GM21576 (cell line): ENCODE measurements around the gene MRPL30.
"Not testable (repeated sequence)": the region's sequence is repeated elsewhere in the genome, so short reads cannot be mapped to it uniquely, and the experiment has no call there.

ENCODE experiments used
- ATAC-seq: cut with Tn5 transposase; IDR thresholded peaks from one replicate; pipeline ENCODE4 v1.9.1; 2021; ENCODE audit warnings: mild to moderate bottlenecking, moderate library complexity; ENCODE audit not compliant: unreplicated experiment

Gene MRPL30

GRCh38 chr2:99180755-99181623 is at the start of gene MRPL30, which contains the start of gene MITD1:
Gene MRPL30 (plus strand): TSS chr2:99181184. CDS start chr2:99186204, 5,020 bp downstream.
Gene MITD1 (minus strand): TSS chr2:99181058. CDS start chr2:99180981, 77 bp downstream.
- peak; percentile 92 for ATAC-seq

GRCh38 chr2:99135044-99135556 is 45.9 kb upstream of the MRPL30 start:
- not testable (repeated sequence) for ATAC-seq

- no peak for ATAC-seq
These were observed 42.0 kb upstream of the MRPL30 start for GRCh38 chr2:99139003-99139402.

DNA sequence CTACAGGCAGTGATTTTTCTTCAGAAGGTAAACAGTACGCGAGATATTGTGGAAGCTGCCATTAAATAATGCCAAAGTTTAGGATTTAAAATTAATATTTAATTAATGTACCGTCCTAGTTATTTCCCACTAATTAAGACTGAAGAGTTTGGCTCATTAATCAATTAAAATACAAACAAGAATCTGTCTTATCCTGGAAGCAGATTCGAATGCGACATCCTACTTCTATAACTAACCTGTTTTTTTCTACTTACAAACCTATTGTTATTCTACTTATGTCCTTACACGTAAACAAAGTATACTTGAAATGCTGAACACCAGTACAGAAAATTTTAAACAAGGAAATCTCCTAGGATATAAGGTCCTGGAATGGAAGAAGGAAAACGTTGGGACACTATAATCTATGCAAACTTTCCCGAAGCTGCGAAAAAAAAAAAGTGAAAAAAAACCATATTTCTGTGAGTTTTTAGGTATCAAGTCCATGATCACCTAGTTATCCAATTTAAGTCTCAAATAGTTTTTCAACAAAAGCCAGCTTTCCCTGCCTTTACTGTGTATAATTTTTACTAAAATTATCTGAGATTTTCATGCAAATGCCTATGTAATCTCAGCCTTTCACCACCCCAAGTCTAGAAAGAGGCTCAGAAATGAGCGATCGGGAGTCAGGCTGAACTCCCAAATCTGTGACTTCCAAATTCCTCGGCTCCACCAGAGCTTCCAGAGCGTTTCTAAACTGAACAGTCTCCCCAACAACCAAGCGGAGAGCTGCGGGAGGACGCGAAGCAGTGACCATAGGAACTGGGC is 40.7 kb upstream of the MRPL30 start:
- no peak for ATAC-seq

DNA sequence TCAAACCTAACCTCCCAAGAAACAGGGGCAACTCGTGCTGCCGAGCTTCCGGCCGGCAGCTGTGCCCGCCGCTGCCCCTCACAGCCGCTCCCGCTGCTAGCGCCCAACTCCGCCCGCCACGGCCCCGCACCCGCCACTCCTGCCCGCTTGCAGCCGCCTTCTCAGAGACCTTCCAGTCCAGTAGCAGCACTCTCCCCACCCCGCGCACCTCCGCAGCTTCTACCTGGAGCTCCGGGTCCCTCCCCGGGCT is 40.2 kb upstream of the MRPL30 start:
- ATAC-seq: peak; percentile 32

DNA sequence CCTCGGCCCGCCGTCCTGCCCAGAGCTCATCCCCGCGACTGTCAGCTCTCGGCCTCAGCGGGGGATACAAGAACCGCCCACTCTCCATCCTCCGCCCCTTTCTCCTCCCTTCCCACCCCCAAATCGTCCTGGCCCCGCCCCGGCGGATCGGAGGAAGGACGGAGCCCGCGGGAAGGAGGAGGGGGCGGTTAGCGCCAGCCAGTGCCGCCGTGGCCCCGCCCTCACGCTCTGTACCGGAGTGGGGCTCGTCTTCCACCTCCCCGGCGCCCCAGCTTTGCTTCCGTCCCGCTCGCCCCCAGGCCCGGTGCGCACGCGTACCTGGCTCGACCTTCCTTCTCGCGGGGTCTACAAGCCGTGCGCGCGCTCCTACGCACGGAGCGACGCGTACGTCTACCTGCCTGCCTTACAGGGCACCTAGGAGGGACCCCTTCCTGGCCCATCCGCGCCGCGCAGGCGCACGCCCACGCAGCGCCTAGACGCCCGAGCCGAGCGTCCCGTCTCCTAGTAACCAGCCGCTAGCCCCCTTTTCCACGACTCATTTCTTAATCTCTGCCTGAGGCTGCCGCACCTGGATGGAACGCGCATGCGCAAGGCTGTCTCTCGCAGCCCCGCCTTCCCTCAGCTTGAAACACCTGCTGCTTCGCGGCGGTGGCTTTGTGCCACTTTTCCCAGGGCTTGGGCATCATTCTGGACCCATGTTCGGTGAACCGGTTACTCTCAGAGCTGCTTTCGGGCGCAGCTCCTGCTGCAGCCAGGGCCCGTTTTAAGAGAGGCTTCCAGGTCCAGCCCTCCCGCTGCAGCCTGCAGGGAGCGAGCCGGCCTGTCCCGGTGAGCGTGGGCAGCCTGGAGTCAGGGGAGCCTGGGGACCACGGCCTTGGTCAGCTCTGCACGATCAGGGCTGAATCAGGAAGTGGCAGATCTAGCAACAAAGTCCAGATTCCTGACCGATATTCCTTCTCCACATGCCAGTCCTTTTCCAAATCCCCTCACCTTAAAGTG is 39.6 kb upstream of the MRPL30 start, which contains the start of gene C2orf15:
Gene C2orf15 (plus strand): TSS at position 598 of the 999 bp plus-strand sequence. CDS start 8,852 bp downstream, outside the sequence.
- ATAC-seq: peak; percentile 82

GRCh38 chr2:99150706-99151105 is 30.3 kb upstream of the MRPL30 start:
- ATAC-seq: no peak

DNA sequence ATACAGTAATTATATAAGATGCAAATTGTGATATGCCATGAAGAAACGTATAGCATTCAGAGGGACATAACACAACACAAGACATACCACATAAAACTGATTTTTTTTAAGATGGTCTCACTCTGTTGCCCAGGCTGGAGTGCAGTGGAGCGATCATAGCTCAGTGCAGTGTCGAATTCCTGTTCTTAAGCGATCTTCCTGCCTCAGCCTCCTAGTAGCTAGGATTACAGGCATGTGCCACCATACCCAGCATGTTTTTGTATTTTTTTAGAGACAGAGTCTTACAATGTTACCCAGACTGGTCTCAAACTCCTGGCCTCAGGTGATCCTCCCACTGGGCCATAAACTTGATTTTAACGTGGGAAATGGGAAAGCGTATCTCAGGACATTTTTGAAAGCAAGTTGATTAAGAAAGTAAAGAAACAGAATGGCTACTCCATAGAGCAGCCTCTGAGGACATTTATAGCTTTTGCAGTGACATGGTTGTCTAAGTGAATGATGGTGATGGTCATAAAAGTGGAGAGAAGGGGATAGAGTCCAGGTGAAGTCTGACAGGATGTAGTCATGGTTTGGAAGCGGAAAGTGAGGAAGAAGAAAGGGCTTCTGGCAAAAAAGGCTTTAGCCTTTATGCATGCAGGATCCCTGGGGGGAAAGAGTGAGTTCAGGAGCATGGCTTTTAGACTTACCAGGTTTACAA is 28.6 kb upstream of the MRPL30 start:
- no peak for ATAC-seq

DNA sequence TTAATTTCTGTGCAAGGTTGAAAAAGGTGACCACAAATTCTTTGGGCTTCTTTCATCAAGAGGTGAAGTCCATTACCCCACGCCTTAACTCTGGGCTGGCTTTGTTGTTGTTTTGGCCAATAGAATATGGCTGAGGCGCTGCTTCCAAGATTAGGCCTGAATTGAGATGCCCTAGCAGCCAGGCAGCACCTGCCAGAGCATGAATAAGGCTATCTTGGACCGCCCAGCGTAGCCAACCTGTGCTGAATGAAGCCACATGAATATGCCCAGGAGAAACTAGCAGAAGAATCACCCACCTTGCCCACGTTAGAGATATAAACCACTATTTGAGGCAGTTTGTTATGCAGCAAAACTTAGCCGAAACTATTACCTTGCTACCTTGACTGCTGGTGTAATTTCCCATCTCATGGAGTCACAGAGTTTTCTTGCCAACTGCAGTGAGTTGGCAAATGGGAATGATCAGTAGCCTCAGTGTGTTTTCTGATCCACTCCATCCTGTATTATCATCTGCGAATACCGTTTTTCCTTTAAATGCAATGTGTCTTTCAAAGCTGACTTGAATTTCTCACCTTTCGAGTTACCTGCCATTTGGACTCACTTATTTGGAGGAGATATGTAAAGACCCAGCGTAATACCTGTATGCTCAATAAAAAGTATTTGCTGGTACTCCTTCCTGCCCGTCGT is 26.9 kb upstream of the MRPL30 start:
- no peak for ATAC-seq

DNA sequence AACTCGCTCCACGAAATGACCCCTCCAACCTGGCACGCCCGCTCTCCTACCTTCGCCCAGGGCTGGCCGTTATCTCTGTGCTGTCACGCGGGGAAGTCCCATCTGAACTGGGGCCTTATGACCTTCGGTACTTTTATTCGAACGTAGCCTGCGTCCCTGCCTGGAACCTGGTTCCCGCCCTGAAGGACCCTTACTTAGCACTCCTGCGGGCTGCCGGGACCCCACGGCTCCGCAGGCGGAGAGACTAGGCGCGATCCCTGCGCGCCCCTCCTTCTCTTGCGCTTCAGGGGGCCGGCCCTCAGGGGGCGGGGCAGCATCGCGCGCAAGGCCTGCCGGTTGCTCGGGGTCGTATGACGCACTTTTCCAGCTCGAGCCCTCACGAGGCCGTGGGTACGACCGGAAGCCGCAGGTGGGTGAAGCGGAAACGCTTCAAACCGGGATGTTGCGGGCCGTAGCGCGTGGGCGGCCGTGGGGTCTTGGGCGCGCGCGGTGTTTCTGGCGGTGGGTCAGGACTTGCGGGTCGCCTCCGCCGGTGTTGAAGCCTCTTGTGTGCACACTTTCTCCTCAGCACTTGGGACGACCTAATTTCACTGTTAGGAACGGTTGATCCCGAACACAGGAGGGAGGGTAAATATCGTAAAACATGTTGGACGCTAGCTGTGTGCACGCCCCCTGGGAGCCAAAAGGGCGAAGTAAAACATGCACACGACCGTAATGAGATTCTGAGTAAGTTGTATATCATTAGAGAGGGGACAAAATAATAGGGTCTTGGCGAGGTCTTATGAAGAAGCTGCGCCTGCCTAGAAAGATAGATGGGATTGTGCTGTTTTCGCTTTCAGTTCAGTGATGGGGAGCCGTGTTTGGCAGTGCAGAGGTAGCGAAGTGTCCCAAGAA is 26.1 kb upstream of the MRPL30 start, which contains the start of the genes LIPT1 and TSGA10:
Gene LIPT1 (plus strand): TSS at position 325 of the 894 bp plus-strand sequence. CDS start 6,991 bp downstream, outside the sequence.
Gene TSGA10 (minus strand): TSS at position 300 of the 894 bp plus-strand sequence. CDS start 45,503 bp downstream, outside the sequence.
- ATAC-seq: peak; percentile 95

DNA sequence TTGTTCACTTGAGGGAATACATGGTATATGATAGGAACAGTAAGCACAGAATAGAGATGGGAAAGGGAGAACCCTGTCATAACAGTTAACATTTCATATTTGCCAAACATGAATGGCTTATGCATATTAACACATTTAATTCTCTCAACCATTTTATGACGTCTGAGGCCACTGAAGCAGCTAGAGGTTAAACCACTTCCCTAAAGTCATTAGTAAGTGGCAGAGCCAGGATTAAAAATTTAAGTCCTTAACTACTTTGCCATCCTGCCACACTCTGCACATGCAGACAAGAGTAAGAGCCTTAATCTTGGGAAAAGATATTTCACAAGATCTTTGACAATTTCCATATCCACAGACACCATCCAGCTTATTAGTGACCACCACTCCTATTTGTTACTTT is 24.1 kb upstream of the MRPL30 start:
- no peak for ATAC-seq

DNA sequence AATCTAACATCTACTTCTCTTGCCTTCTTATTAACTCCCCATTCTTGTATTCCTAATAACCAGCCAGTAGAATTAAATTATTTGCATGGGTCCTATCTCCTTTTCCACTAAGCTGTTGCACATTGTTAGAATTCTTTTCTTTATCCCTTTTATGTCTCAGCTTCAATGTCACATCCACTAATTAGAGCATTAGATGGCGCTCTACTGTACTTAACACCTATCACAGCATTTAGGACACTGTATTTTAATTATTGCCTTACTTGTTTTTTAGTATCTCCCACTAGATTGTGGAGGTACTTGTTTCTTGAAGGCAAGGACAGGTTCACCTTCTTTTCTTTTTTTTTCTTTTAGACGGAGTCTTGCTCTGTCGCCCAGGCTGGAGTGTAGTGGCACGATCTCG is 22.4 kb upstream of the MRPL30 start:
- no peak for ATAC-seq

- no peak for ATAC-seq
These were observed 21.4 kb upstream of the MRPL30 start for GRCh38 chr2:99159594-99159993.

DNA sequence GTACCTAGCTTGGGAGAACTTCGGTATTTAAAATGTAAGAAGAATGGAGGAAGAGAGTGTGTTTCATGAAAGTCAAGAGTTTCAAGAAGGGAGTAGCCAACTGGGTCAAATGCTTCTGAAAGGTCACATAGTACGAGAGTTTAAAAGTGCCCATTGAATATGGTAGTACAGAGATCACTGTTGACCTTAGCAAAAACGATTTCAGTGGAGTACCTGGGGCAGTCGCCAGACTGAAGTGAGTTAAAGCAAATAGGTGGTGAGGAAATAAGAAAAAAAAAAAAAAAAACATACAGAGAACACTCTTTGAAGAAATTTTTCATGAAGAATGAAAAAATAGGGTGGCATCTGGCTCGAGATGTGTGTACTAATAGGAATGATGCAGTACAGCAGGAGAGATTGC is 14.8 kb upstream of the MRPL30 start:
- no peak for ATAC-seq

- no peak for ATAC-seq
These were observed 11.4 kb upstream of the MRPL30 start for GRCh38 chr2:99169534-99169933.

GRCh38 chr2:99171377-99172140 is 9.4 kb upstream of the MRPL30 start:
- no peak for ATAC-seq

GRCh38 chr2:99181624-99182000 is 628 bp downstream of the MRPL30 start:
- ATAC-seq: no peak
